OCI-LY7 (cell line): ENCODE data around the gene ANO1.

Experiments
- CTCF ChIP-seq: fragments of 200-600 bp; sonication (generic); conservative IDR thresholded peaks from 2 replicates; pipeline ENCODE4 v1.5.1; 2014; ENCODE audit warnings: mild to moderate bottlenecking, antibody characterized with exemption, low read length, moderate library complexity, mixed read lengths
- EZH2phosphoT487 ChIP-seq: fragments of 200-600 bp; sonication (generic); IDR thresholded peaks from 2 replicates; pipeline ENCODE4 v1.6.1; 2018; ENCODE audit warnings: low read depth, borderline replicate concordance, mild to moderate bottlenecking, mixed run types, antibody characterized with exemption, low read length, moderate library complexity, mixed read lengths

- TF ChIP-seq CTCF (no peak), EZH2phosphoT487 (no peak)
Observed at GRCh38 chr11:70212227-70212811, 134.2 kb downstream of the ANO1 start.
